Measurements from ENCODE around the gene PLXDC1.

PLXDC1 gene

GRCh38 chr17:39177256-39177655 lies 25.8 kb upstream of the PLXDC1 start:
- H3K4me1 ChIP-seq (ENCODE audit: low read length): no peaks in the 10 kb centered on the region
- no peak overlapping the region for H3K27ac ChIP-seq (ENCODE audit: low read length)
- H3K27me3 ChIP-seq (ENCODE audit: low read depth, low read length): no peaks in the 10 kb centered on the region
- TF ChIP-seq CTCF (IDR thresholded peaks at IDR 0.05; ENCODE audit: low read depth, low read length): no peak
- TF ChIP-seq EZH2phosphoT487 (IDR thresholded peaks at IDR 0.05; ENCODE audit: low read depth): no peak
- no peaks in the 10 kb centered on the region for H3K9me3 ChIP-seq (ENCODE audit: insufficient read depth, low read length)
- H3K4me3 ChIP-seq (ENCODE audit: low read length): no peak overlapping the region
- no peaks in the 10 kb centered on the region; the same call in 1 of the 2 replicates for H4K20me1 ChIP-seq (ENCODE audit: insufficient read depth, low read length)
- H3K79me2 ChIP-seq (ENCODE audit: low read length): no peaks in the 10 kb centered on the region
- H2AFZ ChIP-seq (ENCODE audit: low read depth, low read length): no peak overlapping the region
- peaks cover 10% of the 10 kb centered on the region for H3K36me3 ChIP-seq (replicated peaks; ENCODE audit: low read depth, low read length)
- no peak overlapping the region for H3K9ac ChIP-seq (ENCODE audit: low read length)
- no peak overlapping the region for H3K4me2 ChIP-seq (ENCODE audit: low read length)

GRCh38 chr17:39175695-39176093 lies 24.3 kb upstream of the PLXDC1 start:
- Histone ChIP-seq H3K27ac (ENCODE audit: low read length) (no peak overlapping the region), H3K9me3 (ENCODE audit: insufficient read depth, low read length) (no peaks in the 10 kb centered on the region), H3K79me2 (ENCODE audit: low read length) (no peaks in the 10 kb centered on the region), H3K4me2 (ENCODE audit: low read length) (no peak overlapping the region), H3K36me3 (replicated peaks; ENCODE audit: low read depth, low read length) (peaks cover 7% of the 10 kb centered on the region), H3K9ac (ENCODE audit: low read length) (no peak overlapping the region), H3K27me3 (ENCODE audit: low read depth, low read length) (no peaks in the 10 kb centered on the region), H3K4me3 (ENCODE audit: low read length) (no peak overlapping the region), H3K4me1 (ENCODE audit: low read length) (no peaks in the 10 kb centered on the region), H4K20me1 (ENCODE audit: insufficient read depth, low read length) (no peaks in the 10 kb centered on the region; the same call in 1 of the 2 replicates), H2AFZ (ENCODE audit: low read depth, low read length) (no peak overlapping the region)
- TF ChIP-seq EZH2phosphoT487 (IDR thresholded peaks at IDR 0.05; ENCODE audit: low read depth) (no peak), CTCF (IDR thresholded peaks at IDR 0.05; ENCODE audit: low read depth, low read length) (no peak)

GRCh38 chr17:39174920-39175694 lies 23.7 kb upstream of the PLXDC1 start:
- Histone ChIP-seq H4K20me1 (ENCODE audit: insufficient read depth, low read length) (no peaks in the 10 kb centered on the region; the same call in 1 of the 2 replicates), H3K9ac (ENCODE audit: low read length) (no peak overlapping the region), H3K4me1 (ENCODE audit: low read length) (no peaks in the 10 kb centered on the region), H3K36me3 (replicated peaks; ENCODE audit: low read depth, low read length) (peaks cover 7% of the 10 kb centered on the region), H3K4me3 (ENCODE audit: low read length) (no peak overlapping the region), H3K9me3 (ENCODE audit: insufficient read depth, low read length) (no peaks in the 10 kb centered on the region), H3K79me2 (ENCODE audit: low read length) (no peaks in the 10 kb centered on the region), H3K4me2 (ENCODE audit: low read length) (no peak overlapping the region), H3K27me3 (ENCODE audit: low read depth, low read length) (no peaks in the 10 kb centered on the region), H3K27ac (ENCODE audit: low read length) (no peak overlapping the region), H2AFZ (ENCODE audit: low read depth, low read length) (no peak overlapping the region)
- TF ChIP-seq EZH2phosphoT487 (IDR thresholded peaks at IDR 0.05; ENCODE audit: low read depth) (no peak), CTCF (IDR thresholded peaks at IDR 0.05; ENCODE audit: low read depth, low read length) (peak; percentile 75)

- TF ChIP-seq EZH2phosphoT487 (IDR thresholded peaks at IDR 0.05; ENCODE audit: low read depth) (no peak), CTCF (IDR thresholded peaks at IDR 0.05; ENCODE audit: low read depth, low read length) (no peak)
- H2AFZ ChIP-seq (ENCODE audit: low read depth, low read length): no peak overlapping the region
- H3K27me3 ChIP-seq (ENCODE audit: low read depth, low read length): no peaks in the 10 kb centered on the region
- no peaks in the 10 kb centered on the region; the same call in 1 of the 2 replicates for H4K20me1 ChIP-seq (ENCODE audit: insufficient read depth, low read length)
- H3K4me2 ChIP-seq (ENCODE audit: low read length): no peak overlapping the region
- no peak overlapping the region for H3K4me3 ChIP-seq (ENCODE audit: low read length)
- no peaks in the 10 kb centered on the region for H3K9me3 ChIP-seq (ENCODE audit: insufficient read depth, low read length)
- no peaks in the 10 kb centered on the region for H3K79me2 ChIP-seq (ENCODE audit: low read length)
- H3K27ac ChIP-seq (ENCODE audit: low read length): no peak overlapping the region
- peaks cover 7% of the 10 kb centered on the region for H3K36me3 ChIP-seq (replicated peaks; ENCODE audit: low read depth, low read length)
- H3K4me1 ChIP-seq (ENCODE audit: low read length): no peaks in the 10 kb centered on the region
- H3K9ac ChIP-seq (ENCODE audit: low read length): no peak overlapping the region
Observed at GRCh38 chr17:39173526-39174274, 22.3 kb upstream of the PLXDC1 start.
